PC-3 (cell line): ENCODE data around the gene RAI1. TPM values are rescaled to one million over a fixed set of nuclear protein-coding genes. Genes with fewer than 3 reads are reported as not detected.

ENCODE experiments used
- ATAC-seq: fragments of 200-7000 bp; cut with Tn5 transposase; 2 replicates; pipeline ENCODE4 v1.9.1; 2020; ENCODE audit warnings: mild to moderate bottlenecking, moderate library complexity
- BruUV-seq: library from RNA; stranded (reverse); fragments of 400-500 nt; replicated peaks from 2 replicates; lab custom pipeline; 2021; lab: Mats Ljungman, UMichigan
- CTCF ChIA-PET: fragments of 300-600 bp; sonication (Branson Sonifier 250); formaldehyde crosslinking; loops from one replicate; lab custom pipeline; 2022; ENCODE audit warnings: antibody characterized with exemption; lab: Charles Lee
- POLR2A ChIA-PET: fragments of 300-600 bp; sonication (Branson Sonifier 250); formaldehyde crosslinking; loops from one replicate; lab custom pipeline; 2022; ENCODE audit warnings: antibody characterized with exemption; ENCODE audit not compliant: unreplicated experiment; lab: Charles Lee
- DNase-seq: peaks from one replicate; pipeline ENCODE4 v3.0.0-alpha.2; 2015
- H2AFZ ChIP-seq: fragments of 300-600 bp; sonication (generic); 2 replicates; pipeline ENCODE4 v1.6.0; 2016; ENCODE audit warnings: antibody characterized with exemption, low read length
- H3F3A ChIP-seq: fragments of 300-600 bp; sonication (generic); one replicate; pipeline ENCODE4 v1.6.0; 2017; ENCODE audit warnings: antibody characterized with exemption, low read length, control low read depth, mild to moderate bottlenecking; ENCODE audit not compliant: unreplicated experiment
- H3K27ac ChIP-seq: fragments of 300-600 bp; sonication (generic); 2 replicates; pipeline ENCODE4 v1.5.1; 2016; ENCODE audit warnings: mild to moderate bottlenecking, low read length
- H3K27me3 ChIP-seq: fragments of 300-600 bp; sonication (generic); 2 replicates; pipeline ENCODE4 v1.6.1; 2016; ENCODE audit warnings: low read length, mixed read lengths
- H3K36me3 ChIP-seq: fragments of 300-600 bp; sonication (generic); 2 replicates; pipeline ENCODE4 v1.6.1; 2016; ENCODE audit warnings: low read depth, mixed run types, low read length, mixed read lengths
- H3K4me1 ChIP-seq: fragments of 300-600 bp; sonication (generic); 2 replicates; pipeline ENCODE4 v1.5.1; 2016; ENCODE audit warnings: low read length; ENCODE audit not compliant: insufficient read depth
- H3K4me2 ChIP-seq: fragments of 300-600 bp; sonication (generic); 2 replicates; pipeline ENCODE4 v1.6.0; 2016; ENCODE audit warnings: low read length
- H3K4me3 ChIP-seq: fragments of 300-600 bp; sonication (generic); 2 replicates; pipeline ENCODE4 v1.5.1; 2016; ENCODE audit warnings: mild to moderate bottlenecking, low read length, mixed read lengths
- H3K79me2 ChIP-seq: fragments of 300-600 bp; sonication (generic); 2 replicates; pipeline ENCODE4 v1.6.1; 2017; ENCODE audit warnings: low read length, mixed read lengths
- H3K9ac ChIP-seq: fragments of 300-600 bp; sonication (generic); 2 replicates; pipeline ENCODE4 v1.6.0; 2016; ENCODE audit warnings: mild to moderate bottlenecking, low read length
- H3K9me2 ChIP-seq: fragments of 300-600 bp; sonication (generic); replicated peaks from 2 replicates; pipeline ENCODE4 v1.6.1; 2016; ENCODE audit warnings: mixed run types, low read length, mixed read lengths
- H3K9me3 ChIP-seq: fragments of 300-600 bp; sonication (generic); 2 replicates; pipeline ENCODE4 v1.6.1; 2016; ENCODE audit warnings: low read length, mixed read lengths
- H4K20me1 ChIP-seq: fragments of 300-600 bp; sonication (generic); 2 replicates; pipeline ENCODE4 v1.6.1; 2016; ENCODE audit warnings: low read length, mixed read lengths
- CTCF ChIP-seq: fragments of 300-600 bp; sonication (generic); conservative IDR thresholded peaks from 2 replicates; pipeline ENCODE4 v1.5.1; 2017; ENCODE audit warnings: antibody characterized with exemption, low read depth, mild to moderate bottlenecking, low read length
- EZH2 ChIP-seq: fragments of 300-600 bp; sonication (generic); IDR thresholded peaks from one replicate; pipeline ENCODE4 v1.6.1; 2017; ENCODE audit warnings: antibody characterized with exemption, mild to moderate bottlenecking, low read length; ENCODE audit not compliant: unreplicated experiment
- EZH2phosphoT487 ChIP-seq: fragments of 300-600 bp; sonication (generic); IDR thresholded peaks from 2 replicates; pipeline ENCODE4 v1.6.1; 2018; ENCODE audit warnings: mild to moderate bottlenecking, antibody characterized with exemption, low read length, borderline replicate concordance
- intact Hi-C: fragments of 100-400 bp; cut with micrococcal nuclease; formaldehyde crosslinking; loops from 2 replicates; pipeline ENCODE4 v1.9.0; 2023
- total RNA-seq: library from RNA; depleted of rRNA; stranded (reverse); fragments of >200 nt; gene quantifications from 2 replicates; pipeline ENCODE4 v1.2.3, GENCODE V29; 2014

RAI1 gene
- total RNA-seq, 1 experiment from 2014 or later, result 33.0 TPM

DNA sequence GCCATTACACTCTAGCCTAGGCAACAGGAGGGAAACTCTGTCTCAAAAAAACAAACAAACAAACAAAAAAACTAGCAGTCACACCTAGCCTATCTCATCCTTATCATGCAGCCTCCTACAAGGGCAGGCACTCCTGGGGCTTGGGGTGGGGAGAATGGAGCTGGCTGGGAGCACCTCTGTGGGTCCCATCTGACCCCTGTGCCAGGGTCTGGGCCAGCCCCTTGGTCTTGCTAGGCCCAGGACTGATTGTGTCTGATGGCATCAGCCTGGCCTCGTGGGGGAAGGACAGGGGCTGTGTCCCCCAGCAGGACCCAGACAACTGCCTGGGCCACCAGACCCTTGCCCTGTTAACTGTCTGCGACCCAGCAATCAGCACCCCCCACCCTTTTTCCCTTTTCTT lies 105.7 kb downstream of the RAI1 start:
- Histone ChIP-seq H3K27me3 (no peaks in the 10 kb centered on the region), H3K79me2 (peaks cover 45% of the 10 kb centered on the region), H4K20me1 (peaks cover 21% of the 10 kb centered on the region), H3F3A (no peaks in the 10 kb centered on the region), H3K4me1 (peaks cover 12% of the 10 kb centered on the region), H3K9me2 (no peaks in the 10 kb centered on the region), H3K36me3 (no peaks in the 10 kb centered on the region), H3K9me3 (no peaks in the 10 kb centered on the region), H3K4me2 (no peak overlapping the region), H3K4me3 (no peak overlapping the region), H3K9ac (no peak overlapping the region), H2AFZ (no peak overlapping the region), H3K27ac (no peak overlapping the region)
- ChIA-PET POLR2A (no interaction called here), CTCF (interaction anchor here (0.7 kb wide), 1 partner anchor 1669 kb away, joined by 3 read pairs; no protein-coding TSS in a partner anchor)
- ATAC-seq (no peak), DNase-seq (no peak)
- TF ChIP-seq EZH2phosphoT487 (no peak), EZH2 (no peak), CTCF (no peak)
- no TSS peak for BruUV-seq
- intact Hi-C loops, result no loop called here

DNA sequence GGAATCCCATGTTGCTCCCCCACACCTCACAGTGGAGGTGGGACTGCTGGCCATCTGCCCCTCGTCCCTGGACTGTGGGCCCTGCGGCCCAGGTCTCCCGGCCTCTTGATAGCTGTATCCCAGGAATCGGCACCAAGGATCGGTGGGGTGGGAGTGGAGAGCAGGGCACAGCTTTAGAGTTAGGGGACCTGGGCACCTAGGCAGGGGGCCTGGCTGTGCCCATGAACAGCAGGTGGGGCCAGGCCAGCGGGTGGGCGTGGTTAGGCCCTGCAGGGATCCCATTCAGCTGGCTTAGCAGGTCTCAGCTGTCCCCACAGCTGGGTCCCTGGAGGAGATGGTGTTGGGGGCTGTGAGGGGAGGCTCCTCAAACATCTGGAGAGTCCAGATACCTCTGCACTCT lies 106.3 kb downstream of the RAI1 start:
- POLR2A ChIA-PET, result no interaction called here
- H4K20me1 ChIP-seq, result peaks cover 21% of the 10 kb centered on the region
- H3K9me3 ChIP-seq, result no peaks in the 10 kb centered on the region
- no peaks in the 10 kb centered on the region for H3K36me3 ChIP-seq
- H3K9me2 ChIP-seq, result no peaks in the 10 kb centered on the region
- intact Hi-C loops, result no loop called here
- CTCF ChIA-PET, result no interaction called here
- H3K79me2 ChIP-seq, result peaks cover 45% of the 10 kb centered on the region
- TF ChIP-seq CTCF, result no peak
- TF ChIP-seq EZH2, result no peak
- TF ChIP-seq EZH2phosphoT487, result no peak
- no peaks in the 10 kb centered on the region for H3F3A ChIP-seq
- no peak overlapping the region for H2AFZ ChIP-seq
- H3K4me1 ChIP-seq, result peaks cover 12% of the 10 kb centered on the region
- no peak overlapping the region for H3K9ac ChIP-seq
- no peaks in the 10 kb centered on the region for H3K27me3 ChIP-seq
- no peak overlapping the region for H3K4me2 ChIP-seq
- DNase-seq (no peak), ATAC-seq (no peak)
- no peak overlapping the region for H3K27ac ChIP-seq
- H3K4me3 ChIP-seq, result no peak overlapping the region
- BruUV-seq, result no TSS peak

DNA sequence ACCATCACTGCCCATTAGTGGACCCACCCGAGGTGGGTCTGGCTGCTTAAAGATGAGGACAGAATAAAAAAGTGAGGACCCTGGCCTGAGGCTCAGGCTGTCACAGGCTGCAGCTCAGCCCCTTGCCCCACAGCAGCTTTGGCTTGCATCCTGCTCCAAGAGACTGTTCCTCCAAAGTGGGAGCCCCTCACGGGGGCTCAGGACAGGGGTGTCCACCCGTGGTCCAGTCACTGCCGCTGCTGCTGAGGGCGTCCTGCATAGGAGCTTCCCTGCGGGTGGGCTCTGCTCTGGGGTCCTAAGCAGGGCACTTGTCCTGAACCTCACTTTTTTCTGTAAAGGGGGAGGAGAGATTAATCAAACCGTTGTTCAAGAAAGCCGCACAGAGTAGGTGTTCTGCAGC lies 107.7 kb downstream of the RAI1 start:
- Histone ChIP-seq H3K4me2 (no peak overlapping the region), H3F3A (no peaks in the 10 kb centered on the region), H2AFZ (no peak overlapping the region), H3K36me3 (peaks cover 2% of the 10 kb centered on the region; the same call in 1 of the 2 replicates), H3K27ac (no peak overlapping the region), H3K4me1 (peaks cover 7% of the 10 kb centered on the region), H3K27me3 (no peaks in the 10 kb centered on the region), H3K9me3 (no peaks in the 10 kb centered on the region), H3K9ac (no peak overlapping the region), H4K20me1 (peaks cover 16% of the 10 kb centered on the region), H3K4me3 (no peak overlapping the region), H3K79me2 (peaks cover 39% of the 10 kb centered on the region), H3K9me2 (no peaks in the 10 kb centered on the region)
- BruUV-seq, result no TSS peak
- ChIA-PET POLR2A (no interaction called here), CTCF (interaction anchor here (0.6 kb wide), 1 partner anchor 96 kb away, joined by 3 read pairs; no protein-coding TSS in a partner anchor)
- no peak for TF ChIP-seq EZH2
- no peak for TF ChIP-seq EZH2phosphoT487
- no peak for TF ChIP-seq CTCF
- no peak for ATAC-seq
- intact Hi-C loops, result no loop called here
- DNase-seq, result no peak
